H9 (cell line): ENCODE data around the gene CHCHD1. TPM values are rescaled to one million over a fixed set of nuclear protein-coding genes. Genes with fewer than 3 reads are reported as not detected.
A peak's percentile ranks its signal among the peaks of the same experiment; 100 is the strongest.

Experiments used
- DNase-seq: peaks from one replicate; pipeline ENCODE4 v3.0.0-alpha.2; 2017
- H2AFZ ChIP-seq: one replicate; pipeline ENCODE4 v1.6.1; 2013; ENCODE audit warnings: mild to moderate bottlenecking, low read length, control low read depth, moderate library complexity
- H2AK5ac ChIP-seq: 2 replicates; pipeline ENCODE4 v1.6.1; 2013; ENCODE audit warnings: low read length, control low read depth, mixed read lengths; ENCODE audit not compliant: insufficient read length
- H2BK120ac ChIP-seq: one replicate; pipeline ENCODE4 v1.6.1; 2013; ENCODE audit warnings: low read depth, mild to moderate bottlenecking, low read length, control low read depth, inconsistent platforms; ENCODE audit not compliant: poor library complexity, severe bottlenecking
- H2BK12ac ChIP-seq: 2 replicates; pipeline ENCODE4 v1.6.1; 2013; ENCODE audit warnings: low read length, control low read depth, mixed read lengths, low read depth; ENCODE audit not compliant: insufficient read length
- H2BK15ac ChIP-seq: 2 replicates; pipeline ENCODE4 v1.6.1; 2013; ENCODE audit warnings: low read depth, low read length, control low read depth
- H2BK20ac ChIP-seq: one replicate; pipeline ENCODE4 v1.6.1; 2013; ENCODE audit warnings: low read depth, mild to moderate bottlenecking, low read length, control low read depth, inconsistent platforms; ENCODE audit not compliant: poor library complexity, severe bottlenecking
- H2BK5ac ChIP-seq: 2 replicates; pipeline ENCODE4 v1.6.1; 2013; ENCODE audit warnings: low read length, control low read depth, mixed read lengths; ENCODE audit not compliant: insufficient read length
- H3K14ac ChIP-seq: 2 replicates; pipeline ENCODE4 v1.6.1; 2013; ENCODE audit warnings: low read length, control low read depth; ENCODE audit not compliant: insufficient read depth
- H3K18ac ChIP-seq: 2 replicates; pipeline ENCODE4 v1.6.1; 2013; ENCODE audit warnings: low read depth, mild to moderate bottlenecking, mixed read lengths, low read length, control low read depth; ENCODE audit not compliant: insufficient read length
- H3K23ac ChIP-seq: 2 replicates; pipeline ENCODE4 v1.6.1; 2013; ENCODE audit warnings: low read length, control low read depth, mixed read lengths, low read depth; ENCODE audit not compliant: insufficient read length
- H3K23me2 ChIP-seq: 2 replicates; pipeline ENCODE4 v1.6.1; 2013; ENCODE audit warnings: low read depth, mild to moderate bottlenecking, mixed read lengths, low read length, control low read depth; ENCODE audit not compliant: insufficient read length, poor library complexity, severe bottlenecking
- H3K27ac ChIP-seq: 2 replicates; pipeline ENCODE4 v1.5.1; 2013; ENCODE audit warnings: low read length, control low read depth, mixed read lengths, low read depth; ENCODE audit not compliant: insufficient read length
- H3K27me3 ChIP-seq: 2 replicates; pipeline ENCODE4 v1.6.1; 2013; ENCODE audit warnings: low read length, control low read depth, inconsistent platforms; ENCODE audit not compliant: insufficient read depth
- H3K4ac ChIP-seq: 2 replicates; pipeline ENCODE4 v1.6.1; 2013; ENCODE audit warnings: low read depth, mild to moderate bottlenecking, control low read depth, inconsistent platforms, low read length, moderate library complexity
- H3K4me1 ChIP-seq: 2 replicates; pipeline ENCODE4 v1.6.1; 2013; ENCODE audit warnings: low read length, control low read depth, inconsistent platforms; ENCODE audit not compliant: insufficient read depth
- H3K4me2 ChIP-seq: 2 replicates; pipeline ENCODE4 v1.6.1; 2013; ENCODE audit warnings: low read length, control low read depth, mixed read lengths; ENCODE audit not compliant: insufficient read length, insufficient read depth
- H3K56ac ChIP-seq: 2 replicates; pipeline ENCODE4 v1.6.1; 2013; ENCODE audit warnings: low read depth, mild to moderate bottlenecking, mixed read lengths, low read length, control low read depth; ENCODE audit not compliant: insufficient read length
- H3K79me1 ChIP-seq: 2 replicates; pipeline ENCODE4 v1.6.1; 2013; ENCODE audit warnings: low read depth, mild to moderate bottlenecking, moderate library complexity, low read length, control low read depth, inconsistent platforms; ENCODE audit not compliant: insufficient read depth, poor library complexity, severe bottlenecking
- H3K79me2 ChIP-seq: 2 replicates; pipeline ENCODE4 v1.6.1; 2013; ENCODE audit warnings: low read length, control low read depth, inconsistent platforms; ENCODE audit not compliant: insufficient read depth
- H3K9ac ChIP-seq: 2 replicates; pipeline ENCODE4 v1.6.1; 2013; ENCODE audit warnings: low read length, control low read depth, mixed read lengths; ENCODE audit not compliant: insufficient read length; ENCODE audit errors: extremely low read depth
- H3K9me3 ChIP-seq: one replicate; pipeline ENCODE4 v1.6.1; 2013; ENCODE audit warnings: low read depth, low read length, inconsistent platforms; ENCODE audit not compliant: control insufficient read depth
- H3T11ph ChIP-seq: one replicate; pipeline ENCODE4 v1.6.1; 2013; ENCODE audit warnings: mild to moderate bottlenecking, low read length, control low read depth, inconsistent platforms
- H4K20me1 ChIP-seq: one replicate; pipeline ENCODE4 v1.6.1; 2013; ENCODE audit not compliant: control insufficient read depth, insufficient read length, insufficient read depth
- H4K5ac ChIP-seq: 2 replicates; pipeline ENCODE4 v1.6.1; 2013; ENCODE audit warnings: low read depth, mild to moderate bottlenecking, mixed read lengths, low read length, control low read depth; ENCODE audit not compliant: insufficient read length
- H4K8ac ChIP-seq: replicated peaks from 2 replicates; pipeline ENCODE4 v1.6.1; 2013; ENCODE audit warnings: low read length, control low read depth, mixed read lengths, low read depth; ENCODE audit not compliant: insufficient read length
- H4K91ac ChIP-seq: 2 replicates; pipeline ENCODE4 v1.6.1; 2013; ENCODE audit warnings: low read depth, mild to moderate bottlenecking, moderate library complexity, mixed read lengths, low read length, control low read depth; ENCODE audit not compliant: insufficient read length
- H3K27ac Mint-ChIP-seq, 3 experiments: 2 replicates in 2 of 3; 3 replicates in 1 of 3; pipeline ENCODE4 v1.8.0; 2020 to 2021; ENCODE audit warnings: mixed read lengths in 3 of 3, mild to moderate bottlenecking in 1 of 3, moderate library complexity in 1 of 3
- H3K27me3 Mint-ChIP-seq: 2 replicates; pipeline ENCODE4 v1.8.0; 2021; ENCODE audit warnings: low read depth, mild to moderate bottlenecking, moderate library complexity, mixed read lengths
- H3K36me3 Mint-ChIP-seq, 3 experiments: 2 replicates in 2 of 3; 3 replicates in 1 of 3; pipeline ENCODE4 v1.8.0; 2020 to 2021; ENCODE audit warnings: low read depth in 3 of 3, mixed read lengths in 3 of 3; ENCODE audit not compliant: insufficient read depth in 1 of 3
- H3K4me1 Mint-ChIP-seq, 2 experiments: 2 replicates each; pipeline ENCODE4 v1.8.0; 2020; ENCODE audit warnings: mixed read lengths in 2 of 2
- H3K4me3 Mint-ChIP-seq, 2 experiments: 2 replicates in 1 of 2; 3 replicates in 1 of 2; pipeline ENCODE4 v1.8.0; 2020 to 2021; ENCODE audit warnings: mild to moderate bottlenecking in 2 of 2, mixed read lengths in 2 of 2, moderate library complexity in 1 of 2
- H3K9me3 Mint-ChIP-seq, 2 experiments: 2 replicates in 1 of 2; 3 replicates in 1 of 2; pipeline ENCODE4 v1.8.0; 2020; ENCODE audit warnings: mild to moderate bottlenecking in 2 of 2, mixed read lengths in 2 of 2, moderate library complexity in 1 of 2
- WGBS: extraction: QIAGEN DNeasy Blood & Tissue Kit; methylation state at CpG from one replicate; pipeline ENCODE4 v1.1.7; 2013; ENCODE audit warnings: missing lambda C conversion rate, low lambda C conversion rate, mixed read lengths; ENCODE audit not compliant: insufficient read length; ENCODE audit errors: extremely low coverage; 5-methylcytosine and 5-hydroxymethylcytosine counted together
- total RNA-seq: library from RNA; stranded (reverse); gene quantifications from 2 replicates; pipeline ENCODE4 v1.2.1, GENCODE V29; 2021
- TF ChIP-seq, protein P1 (sequence below): fragments of 200-600 bp; sonication (generic); conservative IDR thresholded peaks from 3 replicates; pipeline ENCODE4 v1.8.0; 2021; ENCODE audit warnings: antibody characterized with exemption, mild to moderate bottlenecking

The CHCHD1 gene
- total RNA-seq, 1 experiment from 2014 or later, result 45.9 TPM

DNA sequence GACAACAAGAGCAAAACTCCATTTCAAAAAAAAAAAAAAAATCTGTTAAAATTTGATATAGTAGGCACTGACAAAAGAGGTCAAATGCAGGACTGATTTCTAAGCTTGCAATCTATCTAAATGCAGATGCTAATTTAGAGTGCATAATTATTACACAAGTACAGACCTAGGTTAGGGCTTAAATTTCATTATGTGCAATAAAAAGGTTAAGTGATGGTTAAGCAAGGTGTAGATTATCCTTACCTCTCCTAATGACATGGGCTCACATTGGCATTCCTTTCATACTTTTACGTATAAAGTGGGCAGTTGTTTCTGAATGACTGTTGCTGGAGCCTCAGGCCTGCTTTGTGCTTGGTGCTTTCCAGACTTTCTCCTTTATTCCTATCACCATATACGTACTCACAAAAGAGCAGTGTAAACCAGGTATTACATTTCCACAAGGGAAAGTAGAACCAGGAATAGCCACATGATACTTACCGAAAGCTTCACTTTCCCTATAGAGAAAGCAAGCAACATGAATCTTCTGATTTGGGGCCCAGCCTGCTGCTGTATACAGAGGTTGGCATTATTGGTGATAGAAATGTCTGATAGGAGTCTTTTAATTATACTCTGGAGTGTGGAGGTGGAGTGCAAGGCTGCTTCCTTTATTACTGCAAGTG is 2.2 kb upstream of the CHCHD1 start:
- no peak overlapping the region for H3K4me2 ChIP-seq
- H2BK120ac ChIP-seq, result no peak overlapping the region
- no peaks in the 10 kb centered on the region for H3K9me3 ChIP-seq
- Mint-ChIP-seq H3K4me3 (peak overlapping the region; percentile 60 to 99; a peak in 4 of 5 replicates), H3K27me3 (no peaks in the 10 kb centered on the region), H3K4me1 (peaks cover 28 to 32% of the 10 kb centered on the region in 2 experiments), H3K27ac (peak overlapping the region in 1 of 3 experiments; percentile 36; a peak in 1 of 7 replicates), H3K36me3 (peaks cover 8 to 38% (median 34%) of the 10 kb centered on the region in 3 experiments; a peak in 6 of 7 replicates), H3K9me3 (no peaks in the 10 kb centered on the region)
- H3K4me1 ChIP-seq, result no peaks in the 10 kb centered on the region; the same call in 1 of the 2 replicates
- H3K79me2 ChIP-seq, result peaks cover 10% of the 10 kb centered on the region; the same call in 1 of the 2 replicates
- H3K14ac ChIP-seq, result no peak overlapping the region
- H4K8ac ChIP-seq, result no peak overlapping the region
- no peak overlapping the region for H2AK5ac ChIP-seq
- WGBS, result no CpG with 5 or more reads among the region's 3 CpGs
- H3T11ph ChIP-seq, result no peak overlapping the region
- H4K20me1 ChIP-seq, result no peaks in the 10 kb centered on the region
- H3K56ac ChIP-seq, result no peak overlapping the region
- H4K91ac ChIP-seq, result no peak overlapping the region
- TF ChIP-seq, protein P1, sequence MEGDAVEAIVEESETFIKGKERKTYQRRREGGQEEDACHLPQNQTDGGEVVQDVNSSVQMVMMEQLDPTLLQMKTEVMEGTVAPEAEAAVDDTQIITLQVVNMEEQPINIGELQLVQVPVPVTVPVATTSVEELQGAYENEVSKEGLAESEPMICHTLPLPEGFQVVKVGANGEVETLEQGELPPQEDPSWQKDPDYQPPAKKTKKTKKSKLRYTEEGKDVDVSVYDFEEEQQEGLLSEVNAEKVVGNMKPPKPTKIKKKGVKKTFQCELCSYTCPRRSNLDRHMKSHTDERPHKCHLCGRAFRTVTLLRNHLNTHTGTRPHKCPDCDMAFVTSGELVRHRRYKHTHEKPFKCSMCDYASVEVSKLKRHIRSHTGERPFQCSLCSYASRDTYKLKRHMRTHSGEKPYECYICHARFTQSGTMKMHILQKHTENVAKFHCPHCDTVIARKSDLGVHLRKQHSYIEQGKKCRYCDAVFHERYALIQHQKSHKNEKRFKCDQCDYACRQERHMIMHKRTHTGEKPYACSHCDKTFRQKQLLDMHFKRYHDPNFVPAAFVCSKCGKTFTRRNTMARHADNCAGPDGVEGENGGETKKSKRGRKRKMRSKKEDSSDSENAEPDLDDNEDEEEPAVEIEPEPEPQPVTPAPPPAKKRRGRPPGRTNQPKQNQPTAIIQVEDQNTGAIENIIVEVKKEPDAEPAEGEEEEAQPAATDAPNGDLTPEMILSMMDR, result no peak
- no peak overlapping the region for H2BK12ac ChIP-seq
- H3K18ac ChIP-seq, result no peak overlapping the region
- no peak overlapping the region for H3K23ac ChIP-seq
- peaks cover 11% of the 10 kb centered on the region for H3K79me1 ChIP-seq
- no peak for DNase-seq
- H4K5ac ChIP-seq, result no peak overlapping the region
- H3K23me2 ChIP-seq, result peaks cover 3% of the 10 kb centered on the region
- no peak overlapping the region for H2BK5ac ChIP-seq
- no peak overlapping the region for H3K27ac ChIP-seq
- no peaks in the 10 kb centered on the region for H3K27me3 ChIP-seq
- no peak overlapping the region for H2BK20ac ChIP-seq
- H3K9ac ChIP-seq, result no peak overlapping the region
- H2AFZ ChIP-seq, result no peak overlapping the region
- H3K4ac ChIP-seq, result no peak overlapping the region
- no peak overlapping the region for H2BK15ac ChIP-seq
